Measurements from ENCODE around the gene AGT.

- TF ChIP-seq, protein P1, sequence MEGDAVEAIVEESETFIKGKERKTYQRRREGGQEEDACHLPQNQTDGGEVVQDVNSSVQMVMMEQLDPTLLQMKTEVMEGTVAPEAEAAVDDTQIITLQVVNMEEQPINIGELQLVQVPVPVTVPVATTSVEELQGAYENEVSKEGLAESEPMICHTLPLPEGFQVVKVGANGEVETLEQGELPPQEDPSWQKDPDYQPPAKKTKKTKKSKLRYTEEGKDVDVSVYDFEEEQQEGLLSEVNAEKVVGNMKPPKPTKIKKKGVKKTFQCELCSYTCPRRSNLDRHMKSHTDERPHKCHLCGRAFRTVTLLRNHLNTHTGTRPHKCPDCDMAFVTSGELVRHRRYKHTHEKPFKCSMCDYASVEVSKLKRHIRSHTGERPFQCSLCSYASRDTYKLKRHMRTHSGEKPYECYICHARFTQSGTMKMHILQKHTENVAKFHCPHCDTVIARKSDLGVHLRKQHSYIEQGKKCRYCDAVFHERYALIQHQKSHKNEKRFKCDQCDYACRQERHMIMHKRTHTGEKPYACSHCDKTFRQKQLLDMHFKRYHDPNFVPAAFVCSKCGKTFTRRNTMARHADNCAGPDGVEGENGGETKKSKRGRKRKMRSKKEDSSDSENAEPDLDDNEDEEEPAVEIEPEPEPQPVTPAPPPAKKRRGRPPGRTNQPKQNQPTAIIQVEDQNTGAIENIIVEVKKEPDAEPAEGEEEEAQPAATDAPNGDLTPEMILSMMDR (IDR thresholded peaks at IDR 0.05), result no peak
- no peak for TF ChIP-seq POLR2A (IDR thresholded peaks at IDR 0.05)
Observed at GRCh38 chr1:230715510-230715909, 1.6 kb upstream of the AGT start.

Data from Peyer's patch (tissue), 4 donors.